Right lobe of liver (tissue), 4 donors: Measurements from ENCODE around the gene MMP25.

Source experiments
- CTCF ChIP-seq, 4 donors: fragments of 200-600 bp in 3 of 4; fragments of 450-650 bp in 1 of 4; IDR thresholded peaks; one replicate each; pipeline versions ENCODE4 v1.5.1 to v1.8.0; 2016 to 2022; ENCODE audit warnings: antibody characterized with exemption in 4 of 4, mild to moderate bottlenecking in 2 of 4
- POLR2A ChIP-seq: fragments of 450-650 bp; IDR thresholded peaks from one replicate; pipeline ENCODE4 v1.6.1; 2017; ENCODE audit warnings: antibody characterized with exemption, mild to moderate bottlenecking
- donor health status: DM: no; HTN: no; CAD: no.
- donor health status: DM: no; HTN: no; CAD: no.
- donor health status: DM: no; HTN: yes; CAD: no.

GRCh38 chr16:3047387-3047720 is 993 bp downstream of the MMP25 start:
- TF ChIP-seq POLR2A, result no peak
- TF ChIP-seq CTCF (IDR thresholded peaks at IDR 0.05), result no peak
